DOHH2 (cell line): ENCODE measurements around the gene SMAD3.

Experiments used
- EZH2phosphoT487 ChIP-seq: fragments of 200-600 bp; sonication (generic); IDR thresholded peaks from 2 replicates; pipeline ENCODE4 v1.6.1; 2017; ENCODE audit warnings: borderline replicate concordance, mild to moderate bottlenecking, antibody characterized with exemption, low read length, moderate library complexity, mixed read lengths
- TF ChIP-seq, protein P1 (sequence below): fragments of 200-600 bp; sonication (generic); IDR thresholded peaks from one replicate; pipeline ENCODE4 v1.5.1; 2014; ENCODE audit warnings: antibody characterized with exemption, mild to moderate bottlenecking, low read depth, low read length; ENCODE audit not compliant: poor library complexity, severe bottlenecking

DNA sequence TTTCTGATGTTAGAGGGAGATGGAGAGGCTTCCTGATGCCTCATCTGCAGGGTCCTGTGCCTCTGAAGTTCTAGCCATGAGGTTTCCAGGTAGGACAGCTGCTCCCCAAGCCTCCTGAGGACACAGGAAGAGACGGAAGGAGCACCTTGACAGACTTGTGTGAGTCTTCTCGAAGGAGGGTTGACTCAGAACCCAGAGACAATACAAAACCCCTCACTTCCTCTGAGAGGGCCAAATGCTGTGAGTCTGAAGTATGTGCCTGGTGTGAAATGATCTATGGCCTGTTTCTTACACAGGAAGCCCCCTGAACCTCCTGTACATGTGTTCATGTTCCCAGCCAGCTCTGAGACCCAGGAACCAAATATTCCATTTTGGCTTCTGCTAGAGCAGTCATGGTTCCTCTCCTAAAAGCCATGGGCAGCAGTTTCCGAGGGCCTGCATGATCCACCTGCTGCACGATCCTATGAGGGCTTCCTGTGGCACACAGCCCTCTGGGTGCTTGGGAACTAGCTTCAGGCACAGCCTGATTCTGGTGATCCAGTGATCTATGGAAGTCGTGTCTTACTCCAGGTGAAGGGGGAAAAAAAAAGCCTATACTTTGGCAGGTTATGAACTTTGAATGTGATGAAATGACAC, 126.9 kb downstream of the SMAD3 start:
- TF ChIP-seq, protein P1, sequence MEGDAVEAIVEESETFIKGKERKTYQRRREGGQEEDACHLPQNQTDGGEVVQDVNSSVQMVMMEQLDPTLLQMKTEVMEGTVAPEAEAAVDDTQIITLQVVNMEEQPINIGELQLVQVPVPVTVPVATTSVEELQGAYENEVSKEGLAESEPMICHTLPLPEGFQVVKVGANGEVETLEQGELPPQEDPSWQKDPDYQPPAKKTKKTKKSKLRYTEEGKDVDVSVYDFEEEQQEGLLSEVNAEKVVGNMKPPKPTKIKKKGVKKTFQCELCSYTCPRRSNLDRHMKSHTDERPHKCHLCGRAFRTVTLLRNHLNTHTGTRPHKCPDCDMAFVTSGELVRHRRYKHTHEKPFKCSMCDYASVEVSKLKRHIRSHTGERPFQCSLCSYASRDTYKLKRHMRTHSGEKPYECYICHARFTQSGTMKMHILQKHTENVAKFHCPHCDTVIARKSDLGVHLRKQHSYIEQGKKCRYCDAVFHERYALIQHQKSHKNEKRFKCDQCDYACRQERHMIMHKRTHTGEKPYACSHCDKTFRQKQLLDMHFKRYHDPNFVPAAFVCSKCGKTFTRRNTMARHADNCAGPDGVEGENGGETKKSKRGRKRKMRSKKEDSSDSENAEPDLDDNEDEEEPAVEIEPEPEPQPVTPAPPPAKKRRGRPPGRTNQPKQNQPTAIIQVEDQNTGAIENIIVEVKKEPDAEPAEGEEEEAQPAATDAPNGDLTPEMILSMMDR: no peak
- TF ChIP-seq EZH2phosphoT487: no peak
